Astrocyte (in vitro differentiated cells and primary cell): ENCODE data around the gene HIPK1. TPM values are rescaled to one million over a fixed set of nuclear protein-coding genes. Genes with fewer than 3 reads are reported as not detected.

Experiments
- DNase-seq: peaks from one replicate; pipeline ENCODE4 v3.0.0-alpha.2; 2010; ENCODE audit warnings: low read depth
- FAIRE-seq: peaks from 2 replicates; lab custom pipeline; 2011; peaks lifted over from hg19 to GRCh38; lab: Jason Lieb, UNC
- H2AFZ ChIP-seq: 2 replicates; pipeline ENCODE4 v1.6.0; 2012; ENCODE audit warnings: low read depth, low read length, inconsistent platforms
- H3K27ac ChIP-seq: 2 replicates; pipeline ENCODE4 v1.5.1; 2011; ENCODE audit warnings: low read depth, low read length, inconsistent platforms
- H3K27me3 ChIP-seq: 2 replicates; pipeline ENCODE4 v1.6.0; 2011; ENCODE audit warnings: low read length, inconsistent platforms; ENCODE audit not compliant: insufficient read depth
- H3K36me3 ChIP-seq: 2 replicates; pipeline ENCODE4 v1.5.1; 2011; ENCODE audit warnings: low read length, inconsistent platforms; ENCODE audit not compliant: insufficient read depth
- H3K4me1 ChIP-seq: 2 replicates; pipeline ENCODE4 v1.5.1; 2011; ENCODE audit warnings: low read length, inconsistent platforms; ENCODE audit not compliant: insufficient read depth
- H3K4me2 ChIP-seq: 2 replicates; pipeline ENCODE4 v1.6.0; 2012; ENCODE audit warnings: low read length, inconsistent platforms
- H3K4me3 ChIP-seq: 2 replicates; pipeline ENCODE4 v1.5.1; 2011; ENCODE audit warnings: low read depth, mild to moderate bottlenecking, low read length, inconsistent platforms; ENCODE audit not compliant: insufficient read depth
- H3K79me2 ChIP-seq: 2 replicates; pipeline ENCODE4 v1.6.0; 2012; ENCODE audit warnings: mild to moderate bottlenecking, low read length, inconsistent platforms; ENCODE audit not compliant: insufficient read depth
- H3K9ac ChIP-seq: 2 replicates; pipeline ENCODE4 v1.6.0; 2012; ENCODE audit warnings: mild to moderate bottlenecking, low read length, inconsistent platforms
- H3K9me3 ChIP-seq: 2 replicates; pipeline ENCODE4 v1.5.1; 2012; ENCODE audit warnings: low read depth, mild to moderate bottlenecking, low read length, inconsistent platforms; ENCODE audit not compliant: insufficient read depth
- H4K20me1 ChIP-seq: 2 replicates; pipeline ENCODE4 v1.6.0; 2012; ENCODE audit warnings: low read length, inconsistent platforms; ENCODE audit not compliant: insufficient read depth
- H3K27ac Mint-ChIP-seq: one replicate; pipeline ENCODE4 v1.8.0; 2021; ENCODE audit warnings: mild to moderate bottlenecking, mixed read lengths; ENCODE audit not compliant: unreplicated experiment
- H3K27me3 Mint-ChIP-seq: one replicate; pipeline ENCODE4 v1.8.0; 2021; ENCODE audit warnings: low read depth, mixed read lengths; ENCODE audit not compliant: unreplicated experiment
- H3K36me3 Mint-ChIP-seq: one replicate; pipeline ENCODE4 v1.8.0; 2021; ENCODE audit warnings: low read depth, mixed read lengths; ENCODE audit not compliant: unreplicated experiment
- H3K4me1 Mint-ChIP-seq: one replicate; pipeline ENCODE4 v1.8.0; 2021; ENCODE audit warnings: low read depth, mixed read lengths; ENCODE audit not compliant: unreplicated experiment
- H3K4me3 Mint-ChIP-seq: one replicate; pipeline ENCODE4 v1.8.0; 2021; ENCODE audit warnings: mild to moderate bottlenecking, moderate library complexity, mixed read lengths; ENCODE audit not compliant: unreplicated experiment
- H3K9me3 Mint-ChIP-seq: one replicate; pipeline ENCODE4 v1.8.0; 2021; ENCODE audit warnings: mild to moderate bottlenecking, mixed read lengths; ENCODE audit not compliant: unreplicated experiment
- CTCF ChIP-seq: IDR thresholded peaks from 2 replicates; pipeline ENCODE4 v1.5.1; 2011; ENCODE audit warnings: low read depth, mild to moderate bottlenecking, inconsistent platforms, low read length, moderate library complexity; ENCODE audit not compliant: insufficient read depth
- EZH2 ChIP-seq: IDR thresholded peaks from 2 replicates; pipeline ENCODE4 v1.6.1; 2012; ENCODE audit warnings: mild to moderate bottlenecking, low read length, inconsistent platforms; ENCODE audit not compliant: insufficient read depth
- total RNA-seq: library from RNA; stranded (reverse); gene quantifications from 2 replicates; pipeline ENCODE4 v1.2.1, GENCODE V29; 2021

The HIPK1 gene
- total RNA-seq, 1 donor from 2014 or later: 55.4 TPM

GRCh38 chr1:113975211-113975895, 46.2 kb downstream of the HIPK1 start:
- Mint-ChIP-seq H3K27me3 (no peaks in the 10 kb centered on the region), H3K9me3 (no peaks in the 10 kb centered on the region), H3K4me1 (peaks cover 48% of the 10 kb centered on the region), H3K4me3 (no peak overlapping the region), H3K27ac (peak overlapping the region; percentile 43), H3K36me3 (peaks cover 12% of the 10 kb centered on the region)
- Histone ChIP-seq H3K27me3 (no peaks in the 10 kb centered on the region), H3K27ac (no peak overlapping the region), H2AFZ (no peak overlapping the region), H3K36me3 (peaks cover 21% of the 10 kb centered on the region), H3K4me3 (no peak overlapping the region), H3K79me2 (no peaks in the 10 kb centered on the region), H4K20me1 (no peaks in the 10 kb centered on the region), H3K4me2 (no peak overlapping the region), H3K9ac (no peak overlapping the region), H3K9me3 (no peaks in the 10 kb centered on the region), H3K4me1 (peaks cover 36% of the 10 kb centered on the region)
- no peak for FAIRE-seq
- TF ChIP-seq EZH2 (no peak), CTCF (no peak)
- DNase-seq: peak; percentile 52

- peaks cover 36% of the 10 kb centered on the region for H3K4me1 ChIP-seq
- H4K20me1 ChIP-seq: no peaks in the 10 kb centered on the region
- no peaks in the 10 kb centered on the region for H3K79me2 ChIP-seq
- no peaks in the 10 kb centered on the region for H3K9me3 Mint-ChIP-seq
- peak overlapping the region; percentile 13 for H3K4me2 ChIP-seq
- peaks cover 17% of the 10 kb centered on the region for H3K36me3 Mint-ChIP-seq
- peak; percentile 32 for FAIRE-seq
- H3K27me3 Mint-ChIP-seq: no peaks in the 10 kb centered on the region
- no peak overlapping the region for H3K4me3 ChIP-seq
- TF ChIP-seq CTCF (peak; percentile 76), EZH2 (no peak)
- peak overlapping the region; percentile 9 for H3K4me3 Mint-ChIP-seq
- H3K27me3 ChIP-seq: no peaks in the 10 kb centered on the region
- no peaks in the 10 kb centered on the region for H3K9me3 ChIP-seq
- no peak overlapping the region for H3K9ac ChIP-seq
- peak overlapping the region; percentile 77 for H3K27ac Mint-ChIP-seq
- peaks cover 53% of the 10 kb centered on the region for H3K4me1 Mint-ChIP-seq
- DNase-seq: peak; percentile 51
- H3K27ac ChIP-seq: no peak overlapping the region
- H3K36me3 ChIP-seq: peaks cover 11% of the 10 kb centered on the region
- H2AFZ ChIP-seq: no peak overlapping the region
These were observed 47.6 kb downstream of the HIPK1 start for GRCh38 chr1:113976609-113977278.

- no peak for TF ChIP-seq CTCF
- TF ChIP-seq EZH2: no peak
- DNase-seq (no peak), FAIRE-seq (no peak)
- Histone ChIP-seq H3K27ac (no peak overlapping the region), H3K36me3 (peaks cover 4% of the 10 kb centered on the region), H3K4me3 (no peak overlapping the region), H3K4me1 (peaks cover 42% of the 10 kb centered on the region), H3K4me2 (no peak overlapping the region), H3K79me2 (no peaks in the 10 kb centered on the region), H3K27me3 (no peaks in the 10 kb centered on the region), H4K20me1 (no peaks in the 10 kb centered on the region), H3K9ac (no peak overlapping the region), H3K9me3 (no peaks in the 10 kb centered on the region), H2AFZ (no peak overlapping the region)
- Mint-ChIP-seq H3K9me3 (no peaks in the 10 kb centered on the region), H3K36me3 (peaks cover 13% of the 10 kb centered on the region), H3K4me1 (peaks cover 57% of the 10 kb centered on the region), H3K4me3 (no peak overlapping the region), H3K27ac (no peak overlapping the region), H3K27me3 (no peaks in the 10 kb centered on the region)
These were observed 48.8 kb downstream of the HIPK1 start for GRCh38 chr1:113977906-113978305.
